GM13977 (cell line): ENCODE measurements around the gene FAM170B.

Source experiments
- DNase-seq: peaks from one replicate; pipeline ENCODE4 v3.0.0; 2012; ENCODE audit warnings: low spot score
- CTCF ChIP-seq: IDR thresholded peaks from 2 replicates; pipeline ENCODE4 v1.5.1; 2012; ENCODE audit warnings: mild to moderate bottlenecking, control low read depth; ENCODE audit not compliant: insufficient read depth; ENCODE audit errors: extremely low read depth, missing control alignments
- in situ Hi-C: fragments of 300-500 bp; cut with MboI; formaldehyde crosslinking; loops from one replicate; pipeline ENCODE4 v1.12.0; 2022; ENCODE audit warnings: low sequenced_read_pairs, low pct_unique_long_range_greater_than_20kb, mixed read lengths, inconsistent platforms; ENCODE audit not compliant: unreplicated experiment

Gene FAM170B

GRCh38 chr10:49173853-49174252 is 40.0 kb upstream of the FAM170B start:
- no peak for TF ChIP-seq CTCF
- in situ Hi-C loops = no loop called here
- DNase-seq = no peak

DNA sequence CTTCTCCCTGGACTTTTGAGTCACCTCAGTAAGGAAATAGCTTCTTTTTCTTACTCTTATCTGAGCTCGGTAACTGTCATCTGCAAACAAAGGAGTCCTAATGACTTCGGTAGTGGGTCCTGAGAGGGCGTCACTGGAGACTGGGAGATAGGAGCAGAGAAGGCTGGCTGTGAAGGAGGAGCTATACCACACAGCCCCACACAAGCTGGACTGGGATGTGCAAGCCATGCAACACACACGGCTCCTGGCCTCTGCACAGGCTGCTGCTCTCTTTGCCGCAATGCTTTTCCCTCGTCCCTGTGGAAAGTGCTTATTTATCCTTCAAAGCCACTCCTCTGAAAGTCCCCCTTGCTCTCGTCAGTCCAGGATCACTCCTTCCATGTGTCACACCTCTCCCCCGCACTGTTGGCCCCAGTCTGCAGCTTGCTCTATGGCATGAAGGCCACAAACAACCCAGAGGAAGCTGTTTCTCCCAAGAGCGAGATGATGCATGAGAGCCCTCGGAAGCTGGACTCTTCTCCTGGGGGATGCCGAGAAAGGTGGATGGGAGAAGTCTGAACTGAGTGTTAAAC is 39.5 kb upstream of the FAM170B start:
- no peak for DNase-seq
- in situ Hi-C loops = no loop called here
- no peak for TF ChIP-seq CTCF

DNA sequence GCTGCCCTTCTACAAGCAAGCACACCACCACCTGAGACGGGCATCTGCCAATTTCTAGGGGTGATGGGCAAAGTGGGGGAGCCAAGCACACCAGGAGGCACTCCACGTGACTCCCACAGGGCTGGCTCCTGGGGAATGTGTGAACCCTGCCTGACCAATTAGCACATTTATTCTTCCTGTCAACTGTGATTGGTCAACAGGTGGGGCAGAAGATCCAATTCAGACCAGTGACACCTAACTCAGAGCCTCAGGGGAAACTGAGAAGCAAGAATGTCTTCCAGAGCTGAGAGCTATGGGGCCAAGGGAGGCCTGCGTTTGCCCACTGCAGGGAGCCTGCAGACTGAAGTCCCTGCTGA is 38.9 kb upstream of the FAM170B start:
- no peak for TF ChIP-seq CTCF
- in situ Hi-C loops = no loop called here
- no peak for DNase-seq

DNA sequence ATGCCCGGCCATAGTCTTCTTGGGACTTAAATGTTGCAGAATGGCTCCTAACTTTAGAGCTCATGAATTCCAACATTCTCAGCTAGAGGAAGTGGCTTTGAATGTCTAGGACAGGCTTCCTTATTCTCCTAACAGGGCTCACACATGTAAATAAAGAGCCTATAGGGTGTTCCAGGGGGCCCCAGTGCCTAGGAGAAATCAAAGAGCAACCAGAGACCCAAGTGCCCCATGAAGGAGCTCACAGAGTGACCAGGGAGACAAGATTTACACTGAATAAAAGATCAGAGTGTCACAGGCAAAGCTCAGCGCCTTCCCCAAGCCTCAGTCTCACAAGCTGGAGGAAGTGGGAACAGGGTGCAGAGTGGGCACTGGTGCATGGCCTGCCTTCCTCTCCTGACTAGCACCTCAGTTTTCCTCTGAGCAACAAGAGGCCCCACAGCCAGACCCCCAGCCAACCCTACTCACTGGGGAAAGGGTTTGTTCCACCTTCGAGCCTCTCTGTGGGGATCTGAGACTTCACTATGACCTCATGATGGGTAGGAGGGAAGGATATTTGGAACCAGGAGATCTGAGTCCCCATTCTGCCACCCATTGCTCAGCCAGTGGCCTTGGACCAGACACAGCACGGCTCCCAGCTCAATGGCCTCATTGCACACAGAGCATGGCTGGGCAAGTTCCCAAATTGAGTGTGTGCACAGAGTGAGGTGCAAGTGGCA is 38.4 kb upstream of the FAM170B start:
- no peak for DNase-seq
- in situ Hi-C loops = no loop called here
- TF ChIP-seq CTCF = no peak

- in situ Hi-C loops = no loop called here
- TF ChIP-seq CTCF = no peak
- DNase-seq = no peak
Observed at GRCh38 chr10:49171326-49172060, 37.7 kb upstream of the FAM170B start.

- DNase-seq = no peak
- peak; percentile 10 for TF ChIP-seq CTCF
- in situ Hi-C loops = no loop called here
Observed at GRCh38 chr10:49170632-49171325, 37.0 kb upstream of the FAM170B start.
